Fibroblast of skin of scalp (primary cell): ENCODE measurements around the gene MYO1D.
"Not testable (repeated sequence)": the region's sequence is repeated elsewhere in the genome, so short reads cannot be mapped to it uniquely, and the experiment has no call there.

Source experiments
- DNase-seq: peaks from one replicate; pipeline ENCODE4 v3.0.0-alpha.2; 2013

MYO1D gene

DNA sequence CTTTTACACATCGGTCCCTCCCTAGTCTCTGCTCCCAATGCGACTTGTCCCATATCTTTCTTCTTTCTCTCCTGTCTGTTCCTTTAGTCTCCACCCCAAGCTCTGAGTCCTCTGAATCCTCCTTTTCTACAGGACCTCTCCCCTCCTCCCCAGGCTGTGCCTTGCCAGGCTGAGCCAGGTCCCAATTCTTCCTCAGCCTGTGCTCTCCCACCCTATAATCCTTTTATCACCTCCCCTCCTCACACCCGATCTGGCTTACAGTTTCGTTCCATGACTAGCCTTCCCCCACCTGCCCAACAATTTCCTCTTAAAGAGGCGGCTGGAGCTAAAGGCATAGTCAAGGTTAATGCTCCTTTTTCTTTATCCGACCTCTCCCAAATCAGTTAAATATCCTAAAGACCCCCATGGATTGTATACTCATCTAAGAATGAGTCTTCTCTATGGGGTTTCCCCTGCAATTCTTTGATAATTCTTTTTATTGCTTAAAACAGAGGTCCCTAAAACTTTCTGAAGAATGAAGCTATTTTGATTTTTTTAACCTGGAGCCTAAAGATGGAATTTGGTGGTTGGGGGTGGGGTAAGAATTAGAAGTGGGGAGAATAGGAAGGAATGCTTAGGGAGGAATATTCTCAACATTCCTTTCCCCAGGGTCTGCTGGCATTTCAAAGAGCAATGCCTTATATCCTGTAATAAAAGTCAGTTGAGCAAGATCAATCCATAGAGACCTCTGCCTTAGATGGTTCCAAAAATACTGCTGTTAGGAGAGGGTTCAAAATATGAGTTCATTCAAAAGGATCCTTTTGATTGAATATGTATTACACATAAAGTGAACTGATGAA, 102.8 kb downstream of the MYO1D start:
- peak; percentile 27 for DNase-seq

DNA sequence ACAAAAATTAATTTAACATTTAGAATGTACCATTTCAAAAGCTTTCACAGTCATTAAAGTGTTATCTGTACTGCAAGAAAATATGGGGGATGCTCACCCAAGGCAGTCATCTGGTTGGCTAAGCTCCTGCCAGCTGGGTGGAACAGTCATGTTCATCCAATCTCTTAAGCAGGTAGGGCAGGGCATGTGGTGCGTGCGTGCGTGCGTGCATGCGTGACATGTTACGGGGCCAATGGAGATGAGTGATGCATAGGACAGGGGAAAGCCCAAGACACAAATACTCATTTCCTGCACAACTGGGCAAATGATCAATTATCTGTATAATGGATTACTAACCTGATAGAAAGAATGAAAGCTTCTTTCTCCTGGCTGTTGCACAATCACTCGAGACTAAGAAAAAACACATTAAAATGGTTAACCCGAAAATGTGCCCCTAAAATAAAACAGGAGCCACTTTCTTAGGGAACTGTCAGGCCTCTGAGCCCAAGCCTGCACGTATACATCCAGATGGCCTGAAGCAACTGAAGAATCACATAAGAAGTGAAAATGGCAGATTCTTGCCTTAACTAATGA, 104.4 kb downstream of the MYO1D start:
- no peak for DNase-seq

DNA sequence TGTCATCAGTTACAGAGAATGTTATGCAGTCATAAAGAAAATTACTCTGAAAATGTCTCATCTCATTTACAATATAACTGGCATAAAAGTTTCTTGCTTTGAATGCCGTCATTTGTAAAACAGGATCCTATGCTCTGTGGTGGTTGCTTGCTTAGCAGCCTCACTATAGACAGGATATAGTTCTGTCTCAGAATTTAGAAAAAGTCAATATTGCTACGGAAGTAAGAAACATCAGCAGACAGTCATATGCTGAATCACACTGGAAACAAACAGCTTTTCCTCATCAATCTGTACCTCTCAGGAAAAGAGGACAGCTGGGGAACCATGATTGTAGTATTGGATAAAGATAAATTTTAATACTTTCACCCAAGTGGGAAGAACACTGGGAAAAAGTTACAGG, 105.5 kb downstream of the MYO1D start:
- no peak for DNase-seq

DNA sequence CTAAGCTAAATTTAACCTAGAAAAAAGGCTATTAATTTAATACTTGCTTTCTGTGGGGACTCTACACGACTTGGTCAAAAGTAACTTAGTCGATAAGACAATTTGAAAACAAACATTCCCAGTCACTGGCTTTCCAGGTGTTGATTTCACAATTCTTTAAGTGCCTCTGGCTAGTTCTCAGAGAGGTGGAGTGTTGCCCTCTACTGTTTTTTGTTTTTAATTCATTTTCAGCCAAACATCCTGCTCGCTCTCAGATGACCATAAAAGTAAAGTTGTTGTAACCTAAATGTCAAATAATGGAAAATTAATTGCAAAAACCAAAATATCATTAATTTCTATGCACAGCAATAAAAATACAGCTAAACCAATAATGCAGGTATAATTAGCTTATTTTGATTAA, 107.1 kb downstream of the MYO1D start:
- no peak for DNase-seq

DNA sequence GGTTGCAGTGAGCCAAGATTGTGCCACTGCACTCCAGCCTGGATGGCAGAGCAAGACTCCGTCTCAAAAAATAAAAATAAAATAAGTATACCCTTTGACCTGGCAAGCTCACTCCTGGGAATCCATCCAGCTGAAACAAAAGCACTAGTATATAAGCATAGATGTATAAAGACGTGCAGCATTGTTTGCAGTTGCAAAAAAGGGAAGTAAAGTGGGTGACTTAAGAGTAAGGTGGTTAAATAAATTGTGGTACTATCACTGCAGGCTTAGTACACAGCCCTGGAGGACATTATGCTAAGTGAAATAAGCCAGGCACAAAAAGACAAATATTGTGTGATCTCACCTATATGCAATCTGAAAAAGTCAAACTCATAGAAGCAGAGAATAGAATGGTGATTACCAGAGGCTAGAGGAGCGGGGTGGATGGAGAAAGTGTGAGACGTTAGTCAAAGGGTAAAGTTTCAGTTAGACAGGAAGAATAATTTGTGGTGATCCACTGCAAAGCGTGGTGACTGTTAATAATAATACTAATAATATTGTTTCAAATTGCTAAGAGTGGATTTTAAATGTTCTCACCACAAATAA, 113.0 kb downstream of the MYO1D start:
- DNase-seq, result no peak

DNA sequence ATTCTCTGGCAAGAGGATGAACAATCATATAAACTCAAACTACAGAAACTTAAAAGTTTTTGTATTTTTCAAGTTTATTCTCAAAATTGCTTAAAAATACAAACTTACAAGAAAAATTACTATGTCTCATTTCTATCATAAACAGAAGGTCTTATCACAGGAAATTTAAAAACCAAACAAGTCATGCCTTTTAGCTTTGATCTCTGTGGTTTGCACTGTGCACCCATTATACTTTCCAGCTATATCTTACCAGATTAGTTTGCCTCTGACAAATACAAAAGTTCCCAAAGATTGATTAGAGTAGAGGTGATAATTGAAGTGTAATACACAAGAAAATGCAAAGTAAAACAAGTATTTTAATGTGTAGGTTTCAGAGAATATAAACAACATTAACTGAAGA, 117.4 kb downstream of the MYO1D start:
- no peak for DNase-seq

DNA sequence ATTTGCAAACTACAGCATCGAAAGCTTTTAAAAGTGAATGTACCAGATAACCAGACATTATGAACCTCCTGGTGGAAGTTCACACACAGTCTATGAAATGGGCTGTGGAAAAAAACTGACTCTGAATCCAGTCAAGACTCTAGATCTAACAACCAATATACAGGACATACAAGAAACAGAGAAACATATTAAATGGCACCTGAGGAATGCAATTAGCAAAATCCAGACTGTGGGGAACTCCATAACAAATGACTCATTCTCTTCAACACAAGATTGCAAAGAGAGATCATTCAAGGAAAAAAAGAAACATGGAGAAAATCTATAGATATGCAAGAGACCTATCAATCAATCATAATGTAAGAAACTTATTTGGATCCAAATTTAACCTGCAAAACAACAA, 119.0 kb downstream of the MYO1D start:
- DNase-seq, result no peak

DNA sequence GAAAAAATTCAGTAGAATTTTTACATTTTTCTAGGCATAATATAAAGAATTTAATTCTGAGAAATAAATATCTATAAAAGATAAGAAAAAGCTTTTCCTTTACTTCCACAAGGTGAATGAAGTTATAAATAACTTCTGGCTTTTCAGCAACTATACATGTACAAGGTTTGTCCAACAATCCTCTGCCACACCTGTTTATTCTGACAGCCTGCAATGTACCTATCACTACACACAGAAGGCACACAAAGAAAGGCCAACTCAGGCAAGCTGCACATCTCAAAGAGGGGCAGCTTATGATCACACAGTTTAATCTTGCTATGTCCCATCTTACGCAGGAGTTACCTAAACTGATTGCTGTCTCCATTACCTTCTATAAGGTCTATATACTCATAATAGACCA, 120.2 kb downstream of the MYO1D start:
- no peak for DNase-seq

DNA sequence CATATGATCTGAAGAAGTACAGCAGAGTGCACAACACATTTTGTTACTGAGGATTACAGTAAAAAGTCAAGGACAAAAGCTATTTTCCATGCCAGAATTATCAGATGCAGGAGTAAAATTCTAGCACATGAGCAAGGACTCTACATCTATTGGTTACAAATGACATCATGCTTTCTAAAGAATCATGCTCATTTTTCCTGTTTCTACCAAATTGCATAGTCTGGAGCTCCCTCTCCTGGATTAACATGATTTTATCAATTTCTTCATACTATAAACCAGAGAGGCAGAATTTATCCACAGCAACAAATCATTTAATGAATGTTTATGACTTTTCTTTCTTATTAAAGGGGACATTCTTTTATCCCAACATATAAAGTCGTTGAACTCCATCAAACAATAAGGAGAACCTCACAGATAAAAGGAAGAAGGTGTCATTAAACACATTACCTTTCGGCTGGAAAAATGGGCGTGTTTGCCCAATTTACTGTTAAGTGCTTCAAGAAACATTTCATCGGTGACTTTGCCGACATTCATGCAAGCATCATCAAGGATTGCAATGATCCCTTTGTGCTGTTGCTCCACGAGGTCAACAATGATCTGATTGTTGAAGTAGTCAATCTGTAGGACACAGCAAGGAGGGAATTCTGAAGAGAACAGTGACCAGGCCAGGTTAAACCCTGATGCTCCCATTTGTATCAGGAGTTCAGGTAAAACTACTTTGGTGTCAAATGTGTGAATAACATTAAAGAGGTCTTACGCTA, 121.7 kb downstream of the MYO1D start:
- peak; percentile 71 for DNase-seq

DNA sequence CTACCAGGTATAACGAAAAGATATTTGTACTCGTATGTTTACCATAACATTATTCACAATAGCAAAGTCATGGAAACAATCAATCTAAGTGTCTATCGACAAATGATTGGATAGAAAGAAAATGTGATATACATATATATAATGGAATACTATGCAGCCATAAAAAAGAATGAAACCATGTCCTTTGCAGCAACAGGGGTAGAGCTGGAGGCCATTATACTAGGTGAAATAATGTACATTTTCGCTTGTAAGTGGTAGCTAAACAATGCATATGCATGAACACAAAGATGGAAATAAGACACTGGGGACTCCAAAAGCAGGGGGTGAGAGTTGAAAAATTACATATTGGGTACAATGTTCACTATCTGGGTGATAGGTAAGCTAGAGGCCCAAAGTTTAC, 124.0 kb downstream of the MYO1D start:
- DNase-seq, result no peak

DNA sequence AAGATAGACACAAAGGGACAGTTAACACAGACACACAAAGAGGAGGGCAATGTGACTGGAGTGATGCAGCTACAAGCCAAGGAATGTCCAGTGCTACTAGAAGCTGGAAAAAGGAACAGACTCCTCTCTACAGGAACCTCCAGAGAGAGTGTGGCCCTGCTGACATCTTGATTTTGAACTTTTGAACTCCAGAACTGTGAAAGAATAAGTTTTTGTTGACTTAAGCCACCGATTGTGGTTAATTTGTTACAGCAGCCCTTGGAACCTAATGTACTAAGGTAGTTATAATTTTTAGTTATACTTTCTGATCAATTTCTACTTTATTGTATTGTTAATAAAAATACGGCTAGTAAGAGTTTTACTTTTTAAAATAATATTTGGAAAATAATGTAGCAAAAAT, 129.1 kb downstream of the MYO1D start:
- DNase-seq, result no peak

DNA sequence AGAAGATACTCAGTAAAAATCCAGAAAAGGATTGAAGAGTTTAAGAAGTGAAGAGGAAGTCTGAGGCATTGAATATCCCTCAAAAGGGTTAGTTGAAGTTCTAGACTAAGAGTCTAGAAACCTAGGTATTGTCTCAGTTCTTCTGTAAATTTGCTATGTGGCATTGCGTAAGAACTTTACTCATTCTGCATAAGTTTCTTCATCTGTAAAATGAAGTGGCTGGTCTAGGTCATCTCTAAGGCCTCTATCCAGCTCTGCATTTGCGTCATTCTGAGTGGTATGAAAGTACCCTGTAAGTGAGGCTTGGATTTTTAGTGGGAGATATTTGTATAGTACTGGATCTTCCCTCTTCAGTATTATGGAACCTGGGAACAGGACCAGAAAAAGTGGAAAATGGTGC, 130.2 kb downstream of the MYO1D start:
- no peak for DNase-seq

DNA sequence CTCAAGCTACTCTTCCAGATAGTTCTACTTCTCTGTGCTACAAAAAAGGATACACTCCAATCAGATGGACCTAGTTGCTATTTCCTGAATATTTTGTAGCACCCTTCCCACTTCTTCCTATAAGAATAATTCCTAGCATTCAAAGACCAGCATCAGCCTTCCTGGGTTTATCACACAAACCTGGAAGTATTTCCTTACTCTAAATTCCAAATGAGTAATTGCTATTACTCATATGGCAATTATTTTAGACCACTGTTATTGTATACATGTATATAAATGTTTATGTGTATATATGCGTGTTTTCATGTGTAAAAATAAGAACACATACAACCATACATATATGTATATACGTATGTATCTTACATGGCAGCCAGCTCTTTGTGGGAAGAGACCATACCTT, 130.6 kb downstream of the MYO1D start:
- DNase-seq, result no peak

DNA sequence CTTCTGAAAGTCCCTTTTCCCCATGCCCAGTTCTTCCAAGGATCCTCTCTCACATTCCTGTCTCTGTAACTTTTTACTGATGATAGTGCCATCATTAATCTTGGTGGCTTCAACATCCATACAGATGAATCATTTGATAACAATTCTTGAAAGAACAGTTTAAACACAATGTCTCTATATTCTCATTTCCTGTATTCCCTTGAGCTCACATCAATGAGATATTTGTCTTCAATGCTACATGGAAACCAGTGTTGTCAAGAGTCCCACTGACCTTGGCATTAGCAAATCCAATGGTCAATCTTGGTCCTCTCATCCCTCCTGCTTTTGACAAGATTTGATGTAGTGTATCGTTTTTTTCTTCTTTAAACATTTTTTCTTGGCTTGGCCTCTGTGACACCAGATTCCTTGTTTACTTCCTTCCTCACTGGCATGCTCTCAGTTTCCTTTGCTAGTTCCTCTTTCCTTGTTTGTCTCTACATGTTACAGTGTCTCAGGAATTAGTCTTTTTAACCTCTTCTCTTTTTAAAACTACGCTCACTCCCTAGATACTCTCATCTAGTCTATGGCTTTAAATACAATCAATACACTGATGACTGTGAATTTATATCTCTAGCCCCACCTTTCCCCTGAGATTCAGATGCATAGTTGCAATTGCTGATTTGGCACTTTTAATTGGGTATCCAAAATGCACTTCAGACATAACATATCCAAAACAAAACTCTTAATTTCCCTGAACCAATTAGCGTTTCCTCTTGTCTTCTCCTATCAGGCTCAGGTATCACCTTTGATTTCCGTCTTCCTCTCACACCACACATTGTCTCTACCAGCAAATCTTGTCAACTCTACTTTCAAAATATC, 134.0 kb downstream of the MYO1D start:
- peak; percentile 9 for DNase-seq

DNA sequence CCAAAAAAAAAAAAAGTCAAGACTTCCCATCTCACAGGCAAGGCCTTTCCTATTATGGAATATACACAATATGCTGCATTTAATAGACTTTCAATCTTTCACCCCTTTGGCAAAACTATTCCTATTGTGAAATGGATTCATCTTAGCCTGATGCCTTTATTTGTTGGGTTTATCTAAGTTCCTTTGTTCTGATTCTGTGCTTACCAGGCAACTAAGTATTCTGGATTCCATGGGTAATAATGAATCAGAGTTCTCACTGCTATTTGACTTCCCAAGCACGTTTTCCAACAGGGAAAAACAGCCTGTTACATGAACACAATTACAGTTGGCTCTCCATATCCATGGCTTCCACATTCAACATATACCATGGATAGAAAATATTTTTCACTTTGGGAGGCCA, 135.5 kb downstream of the MYO1D start:
- no peak for DNase-seq

DNA sequence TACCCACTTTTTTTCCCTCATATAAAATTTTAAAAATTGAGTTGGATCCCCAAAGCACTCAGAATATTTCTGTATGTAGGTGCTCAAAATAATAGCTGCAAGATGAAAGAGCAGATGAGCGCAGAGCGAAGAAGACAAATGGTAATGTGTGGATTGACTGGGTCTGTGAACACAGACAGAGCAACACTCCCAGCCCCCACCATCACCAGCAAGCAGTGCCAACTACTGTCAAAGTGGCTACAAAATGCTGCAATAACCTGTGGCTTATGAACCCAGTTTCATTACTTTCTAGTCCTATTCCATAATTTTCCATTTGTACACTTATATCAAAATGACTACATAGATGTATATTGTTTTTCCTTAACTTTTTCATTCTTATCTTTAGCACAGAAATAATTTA, 137.2 kb downstream of the MYO1D start:
- DNase-seq, result no peak

DNA sequence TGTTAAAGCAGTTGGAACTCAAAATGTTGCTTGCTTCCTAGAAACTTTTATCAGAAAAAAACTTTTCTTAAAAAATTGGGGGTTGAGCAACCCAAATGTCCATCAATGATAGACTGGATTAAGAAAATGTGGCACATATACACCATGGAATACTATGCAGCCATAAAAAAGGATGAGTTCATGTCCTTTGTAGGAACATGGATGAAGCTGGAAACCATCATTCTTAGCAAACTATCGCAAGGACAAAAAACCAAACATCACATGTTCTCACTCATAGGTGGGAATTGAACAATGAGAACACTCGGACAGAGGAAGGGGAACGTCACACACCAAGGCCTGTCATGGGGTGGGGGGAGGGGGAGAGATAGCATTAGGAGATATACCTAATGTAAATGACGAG, 137.8 kb downstream of the MYO1D start:
- DNase-seq, result not testable (repeated sequence)

DNA sequence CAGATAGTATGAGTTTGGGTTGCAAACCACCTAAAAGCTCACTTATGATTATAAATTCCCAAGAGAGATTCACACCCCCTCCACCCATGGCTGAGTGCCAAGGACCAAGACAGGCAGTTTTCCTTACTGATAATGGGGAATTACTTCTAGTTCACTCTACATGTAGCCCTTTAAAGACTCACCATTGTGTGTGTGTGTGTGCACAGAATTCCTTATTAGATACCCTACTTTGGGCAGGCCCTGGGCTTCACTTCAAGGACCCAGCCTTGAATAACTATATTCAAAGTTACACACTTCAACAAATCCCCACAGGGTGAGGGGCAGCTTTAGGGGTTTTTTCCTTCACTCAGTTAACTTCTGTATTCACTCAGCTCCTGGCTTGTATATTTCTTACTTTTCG, 143.5 kb downstream of the MYO1D start:
- DNase-seq, result no peak

DNA sequence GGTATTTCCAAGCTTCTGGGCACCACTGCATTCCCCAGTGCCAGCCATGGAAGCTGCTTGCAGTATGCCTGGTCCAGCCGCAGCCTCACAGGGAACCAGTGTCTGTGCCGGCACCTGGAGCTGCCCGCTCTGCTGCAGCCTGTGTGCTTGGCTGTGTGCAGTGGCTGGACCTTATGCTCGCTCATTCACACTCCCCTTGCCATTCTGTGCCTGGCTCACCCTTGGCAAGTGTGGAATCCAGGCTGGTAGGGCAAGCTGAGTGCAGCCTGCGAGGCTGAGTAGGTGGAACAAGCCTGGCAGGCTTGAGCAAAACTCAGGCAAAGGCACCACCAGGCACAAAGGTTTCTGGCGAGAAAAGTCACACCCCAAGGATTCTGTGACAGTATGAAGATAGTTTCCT, 144.0 kb downstream of the MYO1D start:
- DNase-seq, result no peak

DNA sequence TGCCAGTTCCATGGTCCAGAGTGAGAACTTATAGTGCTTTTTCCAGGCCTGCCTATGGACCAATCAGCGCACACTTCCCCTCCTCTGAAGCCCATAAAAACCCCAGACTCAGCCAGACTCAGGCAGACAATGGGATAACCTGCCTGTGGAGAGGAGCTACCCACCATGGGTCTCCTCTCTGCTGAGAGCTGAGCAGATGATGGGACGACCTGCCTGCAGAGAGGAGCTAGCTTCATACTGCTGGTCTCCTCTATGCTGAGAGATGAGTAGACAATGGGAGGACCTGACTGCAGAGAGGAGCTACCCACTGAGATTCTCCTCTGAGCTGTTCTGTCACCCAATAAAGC, 144.7 kb downstream of the MYO1D start:
- DNase-seq, result no peak

DNA sequence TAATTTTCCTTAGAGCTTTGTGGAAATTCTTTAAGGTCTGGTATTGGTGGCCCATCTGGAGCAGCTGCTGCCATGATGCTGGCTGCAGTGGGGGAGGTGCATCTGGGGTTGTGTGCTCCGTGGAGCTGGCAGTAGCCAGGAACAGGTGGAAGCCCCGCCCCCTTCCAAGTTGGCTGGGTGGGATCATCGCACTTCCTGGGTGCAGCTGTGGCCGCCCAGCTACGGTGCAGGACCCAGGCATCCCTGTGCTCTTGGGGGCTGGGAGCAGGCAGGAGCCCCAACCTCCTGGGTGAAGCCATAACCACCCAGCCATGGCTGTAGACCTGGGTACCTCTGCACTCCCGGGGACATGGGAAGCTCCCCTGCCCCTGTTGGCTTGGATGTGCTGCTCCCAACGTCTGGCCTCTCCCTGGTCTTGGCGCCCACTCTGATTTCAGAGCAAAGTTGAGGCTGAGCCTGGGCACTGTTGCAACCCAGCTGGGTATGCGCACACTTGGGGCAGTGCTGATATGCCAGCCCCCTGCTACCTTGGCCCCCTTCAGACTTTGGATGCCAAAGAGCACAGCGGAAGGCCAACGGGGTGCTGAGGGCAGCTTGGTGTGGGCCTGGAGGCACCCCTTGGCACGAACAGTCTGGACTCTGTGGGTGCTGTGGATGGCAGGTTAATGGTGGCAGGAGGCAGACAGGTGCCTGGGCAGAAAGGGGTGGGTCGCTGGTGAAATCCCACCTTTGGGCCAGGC, 145.2 kb downstream of the MYO1D start:
- no peak for DNase-seq

DNA sequence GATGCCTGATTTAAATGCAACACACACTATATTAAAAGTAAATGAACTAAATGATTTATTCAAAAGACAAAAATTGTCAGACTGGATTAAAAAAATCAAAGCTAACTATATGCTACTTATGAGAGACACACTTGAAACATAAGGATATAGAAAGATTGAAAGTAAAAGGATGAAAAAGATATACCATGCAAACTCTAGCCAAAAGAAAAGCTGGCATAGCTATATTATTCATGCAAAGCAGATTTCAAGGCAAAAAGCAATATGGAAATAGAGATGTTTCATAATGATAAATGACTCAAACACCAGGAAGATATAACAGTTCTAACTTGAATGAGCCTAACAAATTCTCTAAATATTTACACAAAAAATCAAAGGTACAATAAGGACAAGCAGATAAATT, 149.2 kb downstream of the MYO1D start:
- no peak for DNase-seq
